NCI-H2227 treated with DMSO at 0.1 percent for 48 hours (cell line): Measurements from ENCODE around the gene GLT6D1.

ENCODE experiments used
- DNase-seq: peaks from one replicate; lab custom pipeline; 2025; lab: John Stamatoyannopoulos, UW

The GLT6D1 gene

DNA sequence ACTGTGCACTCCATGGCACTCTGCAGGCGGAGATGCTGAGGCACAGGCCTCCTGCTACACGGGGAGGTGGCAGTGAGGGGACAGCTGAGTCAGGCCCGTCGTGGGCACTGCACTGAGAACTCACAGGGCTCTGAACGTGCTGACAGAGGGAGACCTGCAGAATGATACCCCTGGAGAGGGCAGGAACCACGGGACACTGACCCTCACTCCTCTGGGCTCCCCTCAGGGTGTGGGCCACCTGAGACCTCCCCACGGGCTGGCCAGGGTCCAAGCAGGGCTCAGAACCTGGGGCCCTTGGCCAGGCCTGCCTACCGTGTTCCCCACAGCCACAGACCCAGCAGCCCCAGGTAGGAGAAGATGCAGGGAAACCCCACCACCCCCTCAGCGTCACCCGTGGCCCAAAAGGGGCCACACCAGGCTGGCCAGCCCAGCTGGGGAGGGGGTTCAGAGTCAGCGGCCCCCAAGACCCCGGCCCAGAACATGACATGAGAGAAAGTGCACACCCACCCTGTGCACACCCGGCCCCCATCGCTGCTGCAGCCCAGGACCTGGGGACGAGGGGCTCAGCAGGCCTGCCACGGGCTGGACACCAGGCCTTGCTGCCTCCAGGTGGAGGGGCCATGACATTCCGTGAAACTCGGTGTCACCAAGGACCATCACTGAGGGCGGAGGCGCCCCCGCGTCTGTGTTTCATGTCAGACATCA, 30.9 kb downstream of the GLT6D1 start:
- DNase-seq: no peak

DNA sequence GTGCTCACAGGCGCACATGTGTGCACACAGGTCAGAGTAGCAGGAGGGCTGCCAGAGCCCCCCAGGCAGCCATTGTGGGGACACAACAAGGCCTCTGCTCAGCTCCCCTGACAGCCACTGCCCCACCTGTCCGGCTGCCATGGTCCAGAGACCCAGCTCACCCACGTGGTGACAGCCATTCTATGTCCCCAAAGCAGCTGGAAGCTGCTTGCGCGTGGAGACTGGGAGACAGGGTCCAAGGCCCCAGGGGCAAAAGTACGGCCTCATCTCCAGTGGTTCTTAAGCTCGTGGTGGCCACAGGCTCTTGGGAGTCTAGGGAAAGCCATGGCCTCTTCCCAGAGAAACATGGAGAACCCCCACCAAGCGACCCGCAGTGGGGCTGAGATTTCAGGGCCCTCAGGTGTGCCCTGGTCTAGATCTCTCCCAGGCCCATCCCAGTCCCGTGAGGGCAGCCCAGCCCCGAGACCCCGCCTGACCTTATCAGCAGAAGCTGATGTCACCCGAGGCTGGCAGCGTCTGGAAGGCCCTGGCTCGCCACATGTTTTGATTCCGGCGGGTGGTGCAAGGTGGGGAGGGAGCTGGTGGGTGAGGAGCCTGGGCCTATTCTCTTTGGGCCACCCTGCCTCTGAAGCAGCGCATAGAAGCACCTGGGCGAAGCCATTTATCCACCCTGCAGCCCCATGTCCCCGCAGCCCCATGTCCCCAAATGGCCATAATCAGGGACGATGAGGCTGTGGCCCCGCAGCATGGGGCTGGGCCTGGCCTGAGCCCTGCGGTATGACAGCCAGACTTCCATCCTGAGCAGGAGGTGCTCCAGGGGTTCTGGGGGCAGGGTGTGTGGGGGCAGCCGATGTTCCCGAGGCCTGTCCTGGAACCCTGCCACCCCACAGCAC, 31.7 kb downstream of the GLT6D1 start:
- DNase-seq: no peak

- no peak for DNase-seq
Observed at GRCh38 chr9:135606885-135607259, 32.5 kb downstream of the GLT6D1 start.

DNA sequence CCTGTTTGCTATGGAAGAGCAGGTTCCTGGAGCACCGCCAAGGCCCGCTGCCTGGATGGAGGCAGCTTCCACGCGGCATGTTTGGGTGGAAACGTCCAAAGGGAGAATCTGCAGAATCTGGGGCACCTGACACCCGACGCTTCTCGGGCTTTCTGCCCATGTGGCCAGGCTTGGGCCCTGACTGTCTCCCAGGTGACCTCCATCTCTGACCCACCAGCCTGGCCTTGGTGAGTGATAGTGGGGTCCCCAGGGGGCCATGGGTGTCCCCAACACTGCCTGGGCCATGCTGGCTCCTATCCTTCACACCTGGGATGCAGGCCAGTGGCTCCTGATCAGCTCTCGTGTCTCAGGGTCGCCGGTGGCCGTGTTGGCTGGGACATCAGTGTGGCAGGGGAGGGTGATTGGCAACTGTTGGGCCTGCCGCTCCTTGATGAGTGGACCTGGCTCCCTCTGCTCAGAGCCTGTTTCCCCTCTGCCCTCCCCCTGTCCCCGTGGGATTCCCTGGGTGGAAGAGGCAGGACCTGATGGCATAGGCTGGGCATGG, 34.0 kb downstream of the GLT6D1 start:
- no peak for DNase-seq

GRCh38 chr9:135604437-135605237, 34.7 kb downstream of the GLT6D1 start:
- no peak for DNase-seq

- no peak for DNase-seq
Observed at GRCh38 chr9:135602789-135603481, 36.4 kb downstream of the GLT6D1 start.

GRCh38 chr9:135601988-135602387, 37.4 kb downstream of the GLT6D1 start:
- DNase-seq: no peak

DNA sequence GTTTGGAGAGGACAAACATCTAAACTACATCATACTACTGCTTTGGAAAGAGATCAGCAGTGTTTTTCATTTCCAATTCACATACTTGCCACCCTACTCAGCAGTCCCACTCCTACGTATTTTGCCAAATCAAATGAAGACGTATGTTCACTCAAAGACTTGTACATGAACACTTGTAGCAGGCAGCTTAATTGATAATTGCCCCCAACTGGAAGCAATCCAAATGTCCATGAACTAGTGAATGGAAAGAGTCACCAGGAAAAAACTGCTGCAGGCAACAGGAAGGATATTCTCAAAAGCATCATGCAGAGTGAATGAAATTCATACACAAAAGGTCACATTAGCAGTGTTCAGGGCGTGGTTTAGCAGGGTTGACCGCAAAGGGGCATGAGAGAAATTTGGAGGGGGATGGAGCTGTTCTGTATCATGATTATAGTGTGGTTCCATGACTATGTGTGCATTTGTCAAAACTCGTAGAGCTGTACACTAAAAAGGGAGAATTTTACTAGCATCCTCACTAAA, 39.0 kb downstream of the GLT6D1 start:
- DNase-seq: no peak

DNA sequence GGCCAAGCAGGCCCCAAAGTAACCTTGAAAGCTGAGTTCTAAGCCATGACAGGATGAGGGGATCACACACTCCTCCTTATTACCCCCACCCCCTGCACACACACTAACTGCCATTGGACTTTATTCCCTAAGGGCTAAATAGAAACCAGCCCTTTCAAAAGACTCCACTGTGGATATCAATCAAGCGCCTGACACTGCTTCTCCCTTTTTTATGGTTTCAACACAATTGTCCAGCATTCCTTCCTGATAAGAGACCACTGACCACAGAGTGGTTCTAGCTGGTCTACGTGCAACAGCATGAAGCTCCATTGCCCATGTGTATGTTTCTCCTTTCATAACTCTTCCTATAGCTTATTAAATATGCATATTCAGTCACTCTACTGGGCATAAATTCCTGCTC, 43.1 kb downstream of the GLT6D1 start:
- DNase-seq: no peak

DNA sequence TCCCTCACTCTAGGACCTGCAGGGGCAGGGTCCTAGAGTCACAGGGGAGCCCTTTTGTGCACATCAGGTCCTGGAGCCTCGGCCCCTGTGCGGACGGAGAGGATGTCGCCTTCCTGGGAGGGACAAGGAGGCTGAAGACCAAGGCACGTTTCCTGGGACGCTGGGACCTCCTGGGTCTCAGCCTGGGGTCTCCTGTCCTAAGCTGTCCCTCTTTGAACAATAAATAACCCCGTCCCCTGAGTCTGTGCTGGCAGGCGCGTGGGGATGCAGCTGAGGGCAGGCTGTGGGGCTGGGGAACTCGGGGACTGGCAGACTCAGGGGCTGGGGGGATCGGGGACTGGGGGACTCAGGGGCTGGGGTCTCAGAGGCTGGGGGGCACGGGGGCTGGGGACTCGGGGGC, 46.7 kb downstream of the GLT6D1 start:
- DNase-seq: no peak

GRCh38 chr9:135592331-135592590, 47.1 kb downstream of the GLT6D1 start:
- DNase-seq: no peak

- DNase-seq: no peak
Observed at GRCh38 chr9:135591506-135592330, 47.6 kb downstream of the GLT6D1 start.

- DNase-seq: no peak
Observed at GRCh38 chr9:135590486-135591079, 48.8 kb downstream of the GLT6D1 start.

GRCh38 chr9:135589596-135590485, 49.5 kb downstream of the GLT6D1 start:
- DNase-seq: no peak

DNA sequence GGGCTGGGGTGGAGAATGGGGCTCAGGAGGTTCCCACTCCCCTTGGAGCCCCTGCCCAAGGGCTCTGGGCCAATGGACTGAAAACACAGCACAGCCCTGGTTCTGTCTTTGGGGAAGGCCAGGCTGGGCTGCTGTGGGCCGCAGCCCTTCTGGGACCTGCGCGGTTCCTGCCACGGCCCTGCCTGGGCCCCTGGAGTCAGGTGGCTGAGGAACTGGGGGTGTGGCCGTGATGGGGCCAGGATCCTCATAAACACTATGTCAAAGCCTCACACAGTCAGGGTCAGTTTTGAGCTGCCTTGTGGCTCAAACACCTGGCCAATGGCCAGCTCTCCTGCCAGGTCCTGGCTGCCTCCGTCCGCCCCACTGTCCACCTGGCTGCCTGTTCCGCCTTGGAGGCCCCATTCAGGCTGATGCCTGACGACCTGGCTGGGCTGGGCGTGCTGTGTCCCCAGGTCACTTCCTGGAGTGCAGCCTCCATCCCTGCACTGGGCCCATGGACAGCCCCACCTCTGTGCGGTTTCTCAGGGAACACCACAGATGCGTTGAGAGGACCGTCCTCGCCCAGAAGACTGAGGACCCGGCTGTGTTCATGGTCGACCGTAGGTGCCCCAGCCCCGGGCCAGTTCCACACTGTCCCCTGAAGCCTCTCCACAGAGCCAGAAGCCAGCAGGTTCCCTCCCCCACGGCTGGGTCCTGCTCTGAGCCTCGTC, 50.3 kb downstream of the GLT6D1 start:
- no peak for DNase-seq

DNA sequence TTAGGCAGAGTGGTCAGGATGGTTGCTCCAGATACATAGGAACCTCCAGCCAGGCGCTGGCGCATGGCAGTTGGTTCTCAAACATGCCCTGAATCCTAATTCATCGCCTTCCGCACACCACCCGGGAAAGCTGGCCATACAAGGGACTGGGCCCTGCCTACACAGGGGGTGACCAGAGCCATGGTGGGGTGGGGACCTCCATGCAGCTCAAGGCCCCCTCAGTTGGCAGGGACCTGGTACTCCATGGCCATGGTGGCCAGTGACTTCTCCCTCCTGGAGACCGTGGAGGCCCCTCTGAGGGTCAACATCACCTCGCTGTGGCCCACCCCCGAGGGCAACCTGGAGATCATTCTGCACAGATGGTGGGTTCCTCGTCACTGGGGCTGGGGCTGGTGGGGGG, 51.0 kb downstream of the GLT6D1 start:
- DNase-seq: no peak

DNA sequence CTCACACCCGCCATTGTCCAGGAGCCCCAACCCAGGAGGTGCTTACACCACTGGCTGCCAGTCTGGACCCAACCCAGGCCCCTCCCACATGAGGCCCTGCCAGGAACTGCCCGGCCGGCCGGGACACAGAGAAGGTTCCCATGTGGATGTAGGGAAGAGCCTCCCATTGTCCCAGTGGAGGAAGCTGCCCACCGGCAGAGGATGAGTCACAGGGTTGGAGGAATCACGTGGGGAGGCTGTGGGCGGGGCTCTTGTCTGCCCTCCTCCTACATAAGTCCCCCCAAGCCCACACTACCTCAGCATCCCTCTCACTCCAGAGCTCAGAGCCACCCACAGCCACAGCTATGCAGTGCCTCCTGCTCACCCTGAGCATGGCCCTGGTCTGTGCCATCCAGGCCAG, 51.7 kb downstream of the GLT6D1 start:
- no peak for DNase-seq

DNA sequence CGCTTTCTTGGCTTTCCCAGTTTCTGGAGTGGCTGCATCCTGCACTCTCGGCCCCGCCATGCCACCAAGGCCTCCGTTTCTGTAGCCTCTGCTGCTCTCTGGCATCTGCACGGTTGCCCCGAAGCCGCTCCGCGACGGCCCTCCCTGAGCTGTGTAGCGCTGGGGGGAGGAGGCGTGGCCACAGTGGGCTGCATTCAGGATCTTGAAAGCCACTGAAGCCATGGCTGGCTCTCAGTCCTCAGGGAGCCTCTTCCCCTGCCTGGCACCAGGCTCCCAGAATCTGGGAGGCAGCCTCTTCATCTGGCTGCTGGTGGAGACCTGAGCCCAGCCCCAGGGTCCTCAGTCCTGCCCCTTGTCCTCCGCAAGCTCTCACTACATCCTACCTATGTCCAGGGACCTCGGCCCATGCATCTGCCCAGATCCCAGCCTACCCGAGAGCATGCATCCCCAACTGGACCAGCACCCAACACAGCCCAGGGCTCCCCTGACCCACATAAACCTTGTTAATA, 52.7 kb downstream of the GLT6D1 start:
- DNase-seq: no peak

GRCh38 chr9:135584934-135585333, 54.4 kb downstream of the GLT6D1 start:
- DNase-seq: no peak
